Activated CD8-positive, alpha-beta memory T cell treated with anti-CD3 and anti-CD28 coated beads, Interleukin-2, amount 10 ng/mL, durations not matched to agents 7 days and 5 days (primary cell): ENCODE data around the gene VWA3B. TPM values are rescaled to one million over a fixed set of nuclear protein-coding genes. Genes with fewer than 3 reads are reported as not detected.
A peak's percentile ranks its signal among the peaks of the same experiment; 100 is the strongest.
"Not testable (repeated sequence)": the region's sequence is repeated elsewhere in the genome, so short reads cannot be mapped to it uniquely, and the experiment has no call there.

Experiments used
- ATAC-seq: fragments of 150-1000 bp; cut with Tn5 transposase; one replicate; pipeline ENCODE4 v1.10.0; 2021; ENCODE audit warnings: moderate library complexity
- CTCF ChIA-PET: fragments of 350-600 bp; sonication (Branson Sonifier 250); formaldehyde crosslinking; loops from one replicate; lab custom pipeline; 2021; ENCODE audit warnings: antibody characterized with exemption; lab: Charles Lee
- DNase-seq: peaks from one replicate; pipeline ENCODE4 v3.0.0-alpha.2; 2020
- H3K27ac Mint-ChIP-seq: one replicate; pipeline ENCODE4 v1.8.0; 2021; ENCODE audit warnings: mild to moderate bottlenecking, mixed read lengths
- H3K27me3 Mint-ChIP-seq: one replicate; pipeline ENCODE4 v1.8.0; 2021; ENCODE audit warnings: mixed read lengths
- H3K36me3 Mint-ChIP-seq: one replicate; pipeline ENCODE4 v1.8.0; 2021; ENCODE audit warnings: mild to moderate bottlenecking, mixed read lengths
- H3K4me1 Mint-ChIP-seq: one replicate; pipeline ENCODE4 v1.8.0; 2021; ENCODE audit warnings: mixed read lengths
- H3K4me3 Mint-ChIP-seq: one replicate; pipeline ENCODE4 v1.8.0; 2021; ENCODE audit warnings: mild to moderate bottlenecking, moderate library complexity, mixed read lengths
- H3K9me3 Mint-ChIP-seq: one replicate; pipeline ENCODE4 v1.8.0; 2022; ENCODE audit warnings: low read depth, mixed read lengths
- total RNA-seq, 2 experiments: library from RNA; stranded (reverse); gene quantifications; one replicate each; pipeline ENCODE4 v1.2.3, GENCODE V29; 2021

VWA3B gene
- total RNA-seq: not detected

GRCh38 chr2:98086491-98087446, at the start of gene VWA3B:
VWA3B (plus strand) TSS chr2:98087167; CDS start chr2:98093093, 5,926 bp downstream.
- H3K27me3 Mint-ChIP-seq: peaks cover 44% of the 10 kb centered on the region
- H3K36me3 Mint-ChIP-seq: no peaks in the 10 kb centered on the region
- H3K27ac Mint-ChIP-seq: no peak within 1 kb of the TSS
- ATAC-seq (peak; percentile 91), DNase-seq (peak; percentile 65)
- H3K4me1 Mint-ChIP-seq: peaks cover 23% of the 10 kb centered on the region
- H3K4me3 Mint-ChIP-seq: peak within 1 kb of the TSS; percentile 77
- CTCF ChIA-PET: no interaction called here
- no peaks in the 10 kb centered on the region for H3K9me3 Mint-ChIP-seq

- H3K36me3 Mint-ChIP-seq: no peaks in the 10 kb centered on the region
- CTCF ChIA-PET: interaction anchor here (1.1 kb wide), 1 partner anchor 12 kb away, joined by 3 read pairs; no protein-coding TSS in a partner anchor
- no peaks in the 10 kb centered on the region for H3K9me3 Mint-ChIP-seq
- H3K4me3 Mint-ChIP-seq: no peak overlapping the region
- DNase-seq (no peak), ATAC-seq (no peak)
- no peak overlapping the region for H3K27ac Mint-ChIP-seq
- H3K27me3 Mint-ChIP-seq: peaks cover 14% of the 10 kb centered on the region
- H3K4me1 Mint-ChIP-seq: no peaks in the 10 kb centered on the region
These were observed 49.8 kb upstream of the VWA3B start for GRCh38 chr2:98037206-98037605.

GRCh38 chr2:98037666-98038336, 49.2 kb upstream of the VWA3B start:
- Mint-ChIP-seq H3K27ac (no peak overlapping the region), H3K36me3 (no peaks in the 10 kb centered on the region), H3K4me1 (no peaks in the 10 kb centered on the region), H3K9me3 (no peaks in the 10 kb centered on the region), H3K4me3 (no peak overlapping the region), H3K27me3 (peaks cover 16% of the 10 kb centered on the region)
- DNase-seq (no peak), ATAC-seq (no peak)
- CTCF ChIA-PET: interaction anchor here (1.1 kb wide), 1 partner anchor 12 kb away, joined by 3 read pairs; no protein-coding TSS in a partner anchor

- Mint-ChIP-seq H3K27ac (no peak overlapping the region), H3K4me3 (no peak overlapping the region), H3K4me1 (no peaks in the 10 kb centered on the region), H3K36me3 (no peaks in the 10 kb centered on the region), H3K9me3 (no peaks in the 10 kb centered on the region), H3K27me3 (peaks cover 20% of the 10 kb centered on the region)
- no peak for ATAC-seq
- DNase-seq: no peak
- CTCF ChIA-PET: no interaction called here
These were observed 47.7 kb upstream of the VWA3B start for GRCh38 chr2:98039085-98039756.

GRCh38 chr2:98040331-98040939, 46.5 kb upstream of the VWA3B start:
- H3K9me3 Mint-ChIP-seq: peaks cover 8% of the 10 kb centered on the region
- H3K4me1 Mint-ChIP-seq: no peaks in the 10 kb centered on the region
- no peak for ATAC-seq
- peaks cover 18% of the 10 kb centered on the region for H3K27me3 Mint-ChIP-seq
- H3K27ac Mint-ChIP-seq: no peak overlapping the region
- CTCF ChIA-PET: no interaction called here
- peaks cover 2% of the 10 kb centered on the region for H3K36me3 Mint-ChIP-seq
- no peak for DNase-seq
- H3K4me3 Mint-ChIP-seq: no peak overlapping the region

GRCh38 chr2:98043101-98043500, 43.9 kb upstream of the VWA3B start:
- no peak overlapping the region for H3K27ac Mint-ChIP-seq
- DNase-seq (no peak), ATAC-seq (no peak)
- peaks cover 9% of the 10 kb centered on the region for H3K9me3 Mint-ChIP-seq
- peaks cover 16% of the 10 kb centered on the region for H3K27me3 Mint-ChIP-seq
- CTCF ChIA-PET: interaction anchor here (1.3 kb wide), 1 partner anchor 30 kb away, joined by 3 read pairs; no protein-coding TSS in a partner anchor
- no peak overlapping the region for H3K4me3 Mint-ChIP-seq
- no peaks in the 10 kb centered on the region for H3K4me1 Mint-ChIP-seq
- peaks cover 2% of the 10 kb centered on the region for H3K36me3 Mint-ChIP-seq

- DNase-seq, ATAC-seq, H3K27ac Mint-ChIP-seq, H3K4me3 Mint-ChIP-seq, CTCF ChIA-PET, H3K36me3 Mint-ChIP-seq, H3K9me3 Mint-ChIP-seq, H3K4me1 Mint-ChIP-seq: not testable (repeated sequence)
- peaks cover 14% of the 10 kb centered on the region for H3K27me3 Mint-ChIP-seq
These were observed 42.2 kb upstream of the VWA3B start for GRCh38 chr2:98044730-98045129.

GRCh38 chr2:98050070-98050469, 36.9 kb upstream of the VWA3B start:
- CTCF ChIA-PET: no interaction called here
- peaks cover 2% of the 10 kb centered on the region for H3K36me3 Mint-ChIP-seq

GRCh38 chr2:98058191-98058975, 28.6 kb upstream of the VWA3B start:
- no peak for ATAC-seq
- Mint-ChIP-seq H3K36me3 (no peaks in the 10 kb centered on the region), H3K9me3 (peaks cover 2% of the 10 kb centered on the region), H3K27ac (no peak overlapping the region), H3K4me3 (no peak overlapping the region), H3K4me1 (no peaks in the 10 kb centered on the region), H3K27me3 (peaks cover 14% of the 10 kb centered on the region)
- DNase-seq: no peak
- CTCF ChIA-PET: no interaction called here

More at GRCh38 chr2:98050070-98050469, 36.9 kb upstream of the VWA3B start:
- H3K27ac Mint-ChIP-seq: no peak overlapping the region
- peaks cover 4% of the 10 kb centered on the region for H3K9me3 Mint-ChIP-seq
- no peaks in the 10 kb centered on the region for H3K4me1 Mint-ChIP-seq
- DNase-seq: no peak
- no peak overlapping the region for H3K4me3 Mint-ChIP-seq
- no peak for ATAC-seq
- H3K27me3 Mint-ChIP-seq: peaks cover 12% of the 10 kb centered on the region

GRCh38 chr2:98060277-98060676, 26.7 kb upstream of the VWA3B start:
- Mint-ChIP-seq H3K27me3 (peaks cover 18% of the 10 kb centered on the region), H3K36me3 (no peaks in the 10 kb centered on the region), H3K4me3 (no peak overlapping the region), H3K27ac (no peak overlapping the region), H3K4me1 (no peaks in the 10 kb centered on the region), H3K9me3 (peaks cover 2% of the 10 kb centered on the region)
- ATAC-seq: no peak
- no peak for DNase-seq
- CTCF ChIA-PET: no interaction called here

- Mint-ChIP-seq H3K4me1 (no peaks in the 10 kb centered on the region), H3K4me3 (no peak overlapping the region), H3K27ac (no peak overlapping the region), H3K36me3 (no peaks in the 10 kb centered on the region), H3K27me3 (peaks cover 18% of the 10 kb centered on the region), H3K9me3 (peaks cover 2% of the 10 kb centered on the region)
- ATAC-seq (no peak), DNase-seq (no peak)
- CTCF ChIA-PET: no interaction called here
These were observed 23.6 kb upstream of the VWA3B start for GRCh38 chr2:98063291-98063854.

- H3K4me1 Mint-ChIP-seq: no peaks in the 10 kb centered on the region
- peaks cover 2% of the 10 kb centered on the region for H3K9me3 Mint-ChIP-seq
- CTCF ChIA-PET: no interaction called here
- H3K27ac Mint-ChIP-seq: no peak overlapping the region
- H3K27me3 Mint-ChIP-seq: peaks cover 23% of the 10 kb centered on the region
- no peak overlapping the region for H3K4me3 Mint-ChIP-seq
- H3K36me3 Mint-ChIP-seq: no peaks in the 10 kb centered on the region
- no peak for ATAC-seq
- no peak for DNase-seq
These were observed 21.2 kb upstream of the VWA3B start for GRCh38 chr2:98065808-98066207.
